Breast epithelium (tissue), 3 donors: ENCODE measurements around the gene CSNK1G3.

ENCODE experiments used
- CTCF ChIP-seq, 3 donors: fragments of 450-650 bp; IDR thresholded peaks; one replicate each; pipeline ENCODE4 v1.5.1; 2016 to 2017; ENCODE audit warnings: antibody characterized with exemption in 3 of 3, mild to moderate bottlenecking in 3 of 3, moderate library complexity in 3 of 3
- POLR2A ChIP-seq: fragments of 450-650 bp; IDR thresholded peaks from one replicate; pipeline ENCODE4 v1.6.1; 2016; ENCODE audit warnings: antibody characterized with exemption, mild to moderate bottlenecking, moderate library complexity
- POLR2AphosphoS5 ChIP-seq, 3 donors: sonication (generic); formaldehyde crosslinking; IDR thresholded peaks; one replicate each; pipeline ENCODE4 v1.6.1; 2017; ENCODE audit warnings: antibody characterized with exemption in 3 of 3

GRCh38 chr5:123545506-123545905 lies 33.5 kb downstream of the CSNK1G3 start:
- no peak for TF ChIP-seq CTCF (IDR thresholded peaks at IDR 0.05)
- no peak for TF ChIP-seq POLR2A
- no peak for TF ChIP-seq POLR2AphosphoS5 (IDR thresholded peaks at IDR 0.05)
